Esophagus muscularis mucosa (tissue), 4 donors: ENCODE data around the gene MTAP. TPM values are rescaled to one million over a fixed set of nuclear protein-coding genes. Genes with fewer than 3 reads are reported as not detected.

Source experiments
- DNase-seq: peaks from one replicate; pipeline ENCODE4 v3.0.0-alpha.2; 2017; ENCODE audit errors: extremely low spot score
- H3K27ac ChIP-seq, 4 donors: fragments of 200-600 bp; sonication (generic); replicated peaks in 1 of 4; 1 replicate in 3 of 4; 2 replicates in 1 of 4; pipeline ENCODE4 v1.5.1; 2016 to 2019; ENCODE audit warnings: mild to moderate bottlenecking in 1 of 4
- H3K27me3 ChIP-seq, 4 donors: fragments of 200-600 bp; sonication (generic); one replicate each; pipeline versions ENCODE4 v1.5.1 to v1.6.0; 2016 to 2019
- H3K36me3 ChIP-seq, 4 donors: fragments of 200-600 bp; sonication (generic); one replicate each; pipeline ENCODE4 v1.5.1; 2016 to 2019
- H3K4me1 ChIP-seq, 4 donors: fragments of 200-600 bp; sonication (generic); one replicate each; pipeline ENCODE4 v1.5.1; 2016 to 2019
- H3K4me3 ChIP-seq, 4 donors: fragments of 200-600 bp; sonication (generic); 1 replicate in 2 of 4; 2 replicates in 2 of 4; pipeline ENCODE4 v1.5.1; 2016 to 2019; ENCODE audit warnings: mild to moderate bottlenecking in 4 of 4, moderate library complexity in 1 of 4
- H3K9me3 ChIP-seq, 4 donors: fragments of 200-600 bp; sonication (generic); 1 replicate in 3 of 4; 2 replicates in 1 of 4; pipeline ENCODE4 v1.5.1; 2016 to 2019
- CTCF ChIP-seq, 3 experiments: fragments of 200-600 bp in 2 of 3; fragments of 450-650 bp in 1 of 3; sonication (generic) in 2 of 3; IDR thresholded peaks; one replicate each; pipeline ENCODE4 v1.5.1; 2017 to 2019; ENCODE audit warnings: antibody characterized with exemption in 3 of 3, mild to moderate bottlenecking in 2 of 3, moderate library complexity in 1 of 3
- EP300 ChIP-seq: sonication (generic); formaldehyde crosslinking; IDR thresholded peaks from one replicate; pipeline ENCODE4 v1.6.1; 2017; ENCODE audit warnings: antibody characterized with exemption
- POLR2A ChIP-seq: fragments of 450-650 bp; IDR thresholded peaks from one replicate; pipeline ENCODE4 v1.6.1; 2017; ENCODE audit warnings: antibody characterized with exemption, moderate library complexity, mild to moderate bottlenecking, low read depth
- POLR2AphosphoS5 ChIP-seq, 2 donors: sonication (generic); formaldehyde crosslinking; IDR thresholded peaks; one replicate each; pipeline ENCODE4 v1.6.1; 2017; ENCODE audit warnings: antibody characterized with exemption in 2 of 2
- WGBS: methylation state at CpG from one replicate; pipeline ENCODE4 v1.1.5; 2018; 5-methylcytosine and 5-hydroxymethylcytosine counted together
- intact Hi-C: fragments of 100-400 bp; cut with DNase I; formaldehyde crosslinking; loops from one replicate; pipeline ENCODE4 v1.15.1; 2023
- total RNA-seq, 4 donors: library from RNA; depleted of rRNA; stranded (reverse); fragments of >200 nt; gene quantifications; one replicate each; pipeline versions ENCODE4 v1.1.0 to v1.2.1, GENCODE V29; 2016

MTAP gene
- total RNA-seq, 4 donors from 2014 or later = 18.1 to 26.0 (median 22.1) TPM

DNA sequence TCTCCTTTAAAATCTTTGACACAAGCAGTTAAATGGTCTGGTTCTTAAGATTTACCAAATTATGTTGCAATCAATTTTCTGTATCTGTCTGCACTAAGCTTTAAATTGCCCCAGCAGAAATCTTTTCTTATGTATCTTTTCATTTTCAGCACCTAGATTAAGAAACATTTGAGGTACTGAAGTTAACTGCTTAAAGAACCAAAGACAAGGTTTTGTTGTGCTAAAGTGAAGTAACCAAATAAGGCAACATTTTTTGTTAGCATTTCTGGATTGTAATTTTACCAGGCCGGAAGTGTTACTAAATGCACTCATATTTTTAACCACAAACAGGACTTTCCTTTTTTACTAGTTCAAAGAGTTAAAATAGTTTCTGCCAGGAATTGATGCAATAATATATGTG lies 24.1 kb upstream of the MTAP start:
- Histone ChIP-seq H3K9me3 (no peaks in the 10 kb centered on the region), H3K36me3 (no peaks in the 10 kb centered on the region), H3K4me1 (no peaks in the 10 kb centered on the region), H3K27me3 (no peaks in the 10 kb centered on the region), H3K4me3 (no peak overlapping the region), H3K27ac (no peak overlapping the region)
- DNase-seq = no peak
- TF ChIP-seq POLR2AphosphoS5 (IDR thresholded peaks at IDR 0.05) (no peak), EP300 (no peak), POLR2A (no peak)
- intact Hi-C loops = no loop called here
- 46% methylated on average over 1 of the region's 1 CpG for WGBS

DNA sequence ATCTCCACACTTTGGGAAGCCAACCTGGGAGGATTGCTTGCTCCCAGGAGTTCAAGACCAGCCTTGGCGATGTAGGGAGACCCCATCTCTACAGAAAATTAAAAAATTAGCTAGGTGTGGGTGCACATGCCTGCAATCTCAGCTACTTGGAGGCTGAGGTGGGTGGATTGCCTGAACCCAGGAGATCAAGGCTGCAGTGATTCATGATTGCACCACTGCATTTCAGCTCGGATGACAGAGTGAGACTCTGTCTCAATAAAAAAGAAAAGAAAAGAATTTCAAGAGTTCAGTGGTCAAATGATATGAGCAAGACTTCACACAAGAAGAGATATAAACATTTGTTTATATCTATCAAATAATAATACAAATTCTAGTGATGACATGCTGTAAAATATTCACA lies 23.0 kb upstream of the MTAP start:
- Histone ChIP-seq H3K36me3 (no peaks in the 10 kb centered on the region), H3K4me3 (no peak overlapping the region), H3K27ac (no peak overlapping the region), H3K27me3 (no peaks in the 10 kb centered on the region), H3K9me3 (no peaks in the 10 kb centered on the region), H3K4me1 (no peaks in the 10 kb centered on the region)
- TF ChIP-seq CTCF (IDR thresholded peaks at IDR 0.05) = no peak
- no peak for TF ChIP-seq EP300
- TF ChIP-seq POLR2AphosphoS5 (IDR thresholded peaks at IDR 0.05) = no peak
- TF ChIP-seq POLR2A = no peak
- intact Hi-C loops = no loop called here
- WGBS = 88% methylated on average over 2 of the region's 2 CpGs
- DNase-seq = no peak

DNA sequence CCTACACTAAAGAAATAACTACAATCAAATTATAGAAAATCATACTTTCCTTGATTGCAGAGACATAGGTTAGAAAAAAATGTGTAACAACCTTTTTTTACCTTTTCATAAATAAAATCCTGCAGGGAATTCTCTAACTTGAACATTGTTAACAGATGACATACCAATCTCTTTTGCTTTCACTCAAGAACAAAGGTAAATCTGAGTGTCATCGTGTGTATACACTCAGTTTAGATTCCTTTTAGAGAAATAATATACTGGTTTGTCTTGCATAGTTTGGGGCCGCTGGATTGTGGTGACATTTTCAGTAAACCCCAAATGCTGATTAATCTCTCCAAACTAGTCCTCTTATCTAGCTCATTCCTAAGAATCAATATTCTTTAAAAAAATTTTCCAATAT lies 20.8 kb upstream of the MTAP start:
- WGBS = 71% methylated on average over 2 of the region's 2 CpGs
- no peak for DNase-seq
- Histone ChIP-seq H3K36me3 (no peaks in the 10 kb centered on the region), H3K27me3 (no peaks in the 10 kb centered on the region), H3K4me3 (no peak overlapping the region), H3K4me1 (no peaks in the 10 kb centered on the region), H3K27ac (no peak overlapping the region), H3K9me3 (no peaks in the 10 kb centered on the region)
- intact Hi-C loops = no loop called here
- TF ChIP-seq POLR2AphosphoS5 (IDR thresholded peaks at IDR 0.05) (no peak), EP300 (no peak), CTCF (IDR thresholded peaks at IDR 0.05) (no peak), POLR2A (no peak)

DNA sequence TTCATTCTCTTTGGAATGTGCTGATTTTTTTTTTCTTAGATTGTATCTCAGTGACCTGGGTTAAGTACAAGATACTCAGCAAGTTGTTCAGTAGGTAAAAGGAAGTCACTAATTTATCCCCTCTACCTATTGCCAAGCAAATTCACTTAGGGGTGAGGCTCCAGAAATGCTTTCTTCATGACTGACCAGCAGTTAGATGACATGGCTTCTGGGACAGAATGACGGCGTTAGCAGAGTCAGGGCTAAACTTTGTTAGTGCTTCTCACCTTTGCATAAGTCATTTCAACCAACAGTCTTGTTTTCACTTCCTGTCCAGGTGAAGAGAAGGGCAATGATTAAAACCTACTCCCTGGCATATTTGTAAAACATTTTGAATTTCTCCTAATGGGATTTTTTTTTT lies 20.2 kb upstream of the MTAP start:
- Histone ChIP-seq H3K9me3 (no peaks in the 10 kb centered on the region), H3K27ac (no peak overlapping the region), H3K4me3 (no peak overlapping the region), H3K4me1 (no peaks in the 10 kb centered on the region), H3K27me3 (no peaks in the 10 kb centered on the region), H3K36me3 (no peaks in the 10 kb centered on the region)
- TF ChIP-seq CTCF (IDR thresholded peaks at IDR 0.05) (no peak), EP300 (no peak), POLR2AphosphoS5 (IDR thresholded peaks at IDR 0.05) (no peak), POLR2A (no peak)
- intact Hi-C loops = no loop called here
- DNase-seq = no peak
- WGBS = 73% methylated on average over 2 of the region's 2 CpGs

- TF ChIP-seq POLR2A = no peak
- TF ChIP-seq POLR2AphosphoS5 (IDR thresholded peaks at IDR 0.05) = no peak
- TF ChIP-seq CTCF (IDR thresholded peaks at IDR 0.05) = no peak
- TF ChIP-seq EP300 = no peak
- no peak for DNase-seq
- peaks cover 0 to 16% (median 0%) of the 10 kb centered on the region in 4 donors for H3K27me3 ChIP-seq
- H3K4me3 ChIP-seq = no peak overlapping the region
- no peak overlapping the region for H3K27ac ChIP-seq
- H3K9me3 ChIP-seq = no peaks in the 10 kb centered on the region
- intact Hi-C loops = loop anchor here (5.0 kb wide), 1 partner anchor 471 kb away; no protein-coding TSS in a partner anchor
- no peaks in the 10 kb centered on the region for H3K36me3 ChIP-seq
- H3K4me1 ChIP-seq = no peaks in the 10 kb centered on the region
- 66% methylated on average over 6 of the region's 6 CpGs for WGBS
Observed at GRCh38 chr9:21788752-21789151, 13.7 kb upstream of the MTAP start.
